ENCODE data around the gene TMUB1.
A peak's percentile ranks its signal among the peaks of the same experiment; 100 is the strongest.

Gene TMUB1

DNA sequence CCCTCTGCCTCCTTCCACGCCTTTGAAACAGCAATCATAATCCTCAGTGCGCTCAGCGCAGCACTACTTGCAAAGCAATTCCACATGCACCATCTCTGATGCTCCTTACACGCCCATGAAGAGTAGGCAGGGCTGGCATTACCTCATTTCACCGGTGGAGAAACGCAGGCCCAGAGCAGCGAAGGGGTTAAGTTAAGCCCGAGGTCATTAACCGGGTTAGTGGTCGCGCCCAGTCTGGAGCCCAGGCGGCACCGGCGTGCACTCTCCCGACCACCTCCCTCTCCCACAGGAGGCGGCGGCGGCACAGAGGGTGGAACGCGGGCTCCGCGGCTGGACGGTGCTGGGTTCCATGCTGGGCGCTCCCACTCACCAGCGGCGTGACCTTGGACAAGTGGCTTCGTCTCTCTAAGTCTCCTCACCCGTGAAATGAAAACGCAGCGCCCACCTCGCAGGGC lies 3.2 kb downstream of the TMUB1 start:
- H3K9me3 ChIP-seq (replicated peaks in 1 of 2; ENCODE audit: control insufficient read depth in 2 of 2, insufficient read depth in 1 of 2, low read depth in 1 of 2, low read length in 2 of 2), result peaks cover 0 to 3% of the 10 kb centered on the region in 2 donors
- H3K27me3 ChIP-seq (ENCODE audit: control insufficient read depth in 3 of 3, insufficient read depth in 3 of 3, low read depth in 1 of 3, low read length in 3 of 3), result peaks cover 0 to 2% (median 0%) of the 10 kb centered on the region in 3 experiments
- H3K27ac ChIP-seq (replicated peaks; ENCODE audit: low read length), result peak overlapping the region; percentile 61
- WGBS, 2 donors (ENCODE audit: extremely low coverage in 2 of 2, insufficient read length in 2 of 2, insufficient replicate concordance in 1 of 2), result no CpG with 5 or more reads among the region's 31 CpGs
- H3K4me1 ChIP-seq (ENCODE audit: control insufficient read depth in 2 of 2, insufficient read depth in 1 of 2, low read depth in 1 of 2, low read length in 2 of 2), result peaks cover 28 to 32% of the 10 kb centered on the region in 2 donors
- no peak for DNase-seq (ENCODE audit: low spot score)
- H3K9ac ChIP-seq (ENCODE audit: low read depth, low read length, poor library complexity), result peak overlapping the region; percentile 100
- H4K8ac ChIP-seq (ENCODE audit: low read depth, low read length), result peak overlapping the region; percentile 92
- peaks cover 14 to 51% of the 10 kb centered on the region in 2 donors for H3K36me3 ChIP-seq (replicated peaks in 1 of 2; ENCODE audit: control insufficient read depth in 2 of 2, insufficient read depth in 2 of 2, low read length in 2 of 2)
- H3K23ac ChIP-seq (ENCODE audit: low read depth, low read length, poor library complexity), result peak overlapping the region; percentile 91
- H2BK12ac ChIP-seq (ENCODE audit: low read length), result peak overlapping the region; percentile 54
- peak overlapping the region; percentile 95 for H2AFZ ChIP-seq (ENCODE audit: low read length)
- peak overlapping the region; percentile 76 for H3K4ac ChIP-seq (ENCODE audit: low read length)
- peak overlapping the region; percentile 98 for H3K18ac ChIP-seq (ENCODE audit: low read length)
- H3K4me2 ChIP-seq (ENCODE audit: insufficient read depth, low read length, poor library complexity, severe bottlenecking), result peak overlapping the region; percentile 96
- H3K14ac ChIP-seq (ENCODE audit: low read length), result peak overlapping the region; percentile 89
- H2AK5ac ChIP-seq (ENCODE audit: low read depth, low read length), result peak overlapping the region; percentile 99
- H3K79me1 ChIP-seq (ENCODE audit: low read depth, low read length), result peaks cover 19% of the 10 kb centered on the region
- H4K91ac ChIP-seq (ENCODE audit: low read depth, low read length, poor library complexity), result peak overlapping the region; percentile 97
- peak overlapping the region; percentile 89 to 99 for H3K4me3 ChIP-seq (ENCODE audit: low read length in 2 of 2)
- peak overlapping the region; percentile 76 for H2BK120ac ChIP-seq (ENCODE audit: low read depth, low read length)
- H2BK15ac ChIP-seq (ENCODE audit: low read length), result peak overlapping the region; percentile 97
- H2BK5ac ChIP-seq (ENCODE audit: low read length), result peak overlapping the region; percentile 87

DNA sequence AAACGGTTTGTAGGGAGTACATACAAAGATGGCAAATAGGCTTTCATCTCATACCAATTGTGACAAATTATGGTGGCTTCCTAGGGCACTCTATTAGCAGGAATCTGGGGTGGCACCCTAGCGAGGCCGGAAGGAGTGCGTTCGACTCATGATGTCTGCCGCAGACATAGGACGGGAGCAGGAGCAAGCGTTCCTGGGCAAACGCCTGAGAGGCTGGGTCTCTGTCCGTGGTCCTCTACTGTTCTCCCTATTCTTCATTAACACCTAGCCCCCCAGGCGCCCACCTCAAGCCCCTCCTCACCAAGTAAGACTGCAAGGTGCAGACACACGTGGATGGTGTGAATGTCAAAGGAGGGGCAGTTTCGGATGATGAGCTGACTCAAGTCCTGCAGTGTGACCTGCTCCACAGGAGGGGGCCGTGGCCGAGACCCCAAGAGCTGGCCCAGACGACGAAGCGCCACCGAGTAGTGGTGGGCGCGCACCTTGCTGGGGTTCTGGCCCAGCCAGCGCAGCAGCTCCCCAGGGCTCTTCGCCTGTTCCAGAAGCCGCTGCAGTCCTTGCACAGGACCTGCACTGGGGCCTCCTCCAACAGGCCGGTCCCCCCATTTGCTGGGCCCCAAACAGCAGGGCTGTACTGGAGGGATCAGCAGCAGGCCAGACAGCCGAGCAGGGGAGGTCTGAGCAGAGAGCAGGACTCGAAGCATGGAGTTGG lies 3.9 kb downstream of the TMUB1 start:
- Histone ChIP-seq H3K9me3 (replicated peaks in 1 of 2; ENCODE audit: control insufficient read depth in 2 of 2, insufficient read depth in 1 of 2, low read depth in 1 of 2, low read length in 2 of 2) (peaks cover 0 to 3% of the 10 kb centered on the region in 2 donors), H3K18ac (ENCODE audit: low read length) (no peak overlapping the region), H3K4me1 (ENCODE audit: control insufficient read depth in 2 of 2, insufficient read depth in 1 of 2, low read depth in 1 of 2, low read length in 2 of 2) (peaks cover 28 to 31% of the 10 kb centered on the region in 2 donors), H4K8ac (ENCODE audit: low read depth, low read length) (peak overlapping the region; percentile 89), H4K91ac (ENCODE audit: low read depth, low read length, poor library complexity) (no peak overlapping the region), H2BK120ac (ENCODE audit: low read depth, low read length) (no peak overlapping the region), H3K14ac (ENCODE audit: low read length) (no peak overlapping the region), H3K36me3 (replicated peaks in 1 of 2; ENCODE audit: control insufficient read depth in 2 of 2, insufficient read depth in 2 of 2, low read length in 2 of 2) (peaks cover 20 to 58% of the 10 kb centered on the region in 2 donors), H3K9ac (ENCODE audit: low read depth, low read length, poor library complexity) (no peak overlapping the region), H2BK12ac (ENCODE audit: low read length) (no peak overlapping the region), H3K4me3 (ENCODE audit: low read length in 2 of 2) (peak overlapping the region; percentile 89 to 99), H2BK15ac (ENCODE audit: low read length) (no peak overlapping the region), H2AK5ac (ENCODE audit: low read depth, low read length) (peak overlapping the region; percentile 99), H3K27ac (replicated peaks; ENCODE audit: low read length) (no peak overlapping the region), H2AFZ (ENCODE audit: low read length) (no peak overlapping the region), H3K4me2 (ENCODE audit: insufficient read depth, low read length, poor library complexity, severe bottlenecking) (peak overlapping the region; percentile 96), H3K4ac (ENCODE audit: low read length) (no peak overlapping the region), H3K23ac (ENCODE audit: low read depth, low read length, poor library complexity) (peak overlapping the region; percentile 16), H3K27me3 (ENCODE audit: control insufficient read depth in 3 of 3, insufficient read depth in 3 of 3, low read depth in 1 of 3, low read length in 3 of 3) (peaks cover 0 to 2% (median 0%) of the 10 kb centered on the region in 3 experiments), H3K79me1 (ENCODE audit: low read depth, low read length) (peaks cover 19% of the 10 kb centered on the region), H2BK5ac (ENCODE audit: low read length) (peak overlapping the region; percentile 87)
- WGBS, 2 donors (ENCODE audit: extremely low coverage in 2 of 2, insufficient read length in 2 of 2, insufficient replicate concordance in 1 of 2), result no CpG with 5 or more reads among the region's 27 CpGs
- no peak for DNase-seq (ENCODE audit: low spot score)

DNA sequence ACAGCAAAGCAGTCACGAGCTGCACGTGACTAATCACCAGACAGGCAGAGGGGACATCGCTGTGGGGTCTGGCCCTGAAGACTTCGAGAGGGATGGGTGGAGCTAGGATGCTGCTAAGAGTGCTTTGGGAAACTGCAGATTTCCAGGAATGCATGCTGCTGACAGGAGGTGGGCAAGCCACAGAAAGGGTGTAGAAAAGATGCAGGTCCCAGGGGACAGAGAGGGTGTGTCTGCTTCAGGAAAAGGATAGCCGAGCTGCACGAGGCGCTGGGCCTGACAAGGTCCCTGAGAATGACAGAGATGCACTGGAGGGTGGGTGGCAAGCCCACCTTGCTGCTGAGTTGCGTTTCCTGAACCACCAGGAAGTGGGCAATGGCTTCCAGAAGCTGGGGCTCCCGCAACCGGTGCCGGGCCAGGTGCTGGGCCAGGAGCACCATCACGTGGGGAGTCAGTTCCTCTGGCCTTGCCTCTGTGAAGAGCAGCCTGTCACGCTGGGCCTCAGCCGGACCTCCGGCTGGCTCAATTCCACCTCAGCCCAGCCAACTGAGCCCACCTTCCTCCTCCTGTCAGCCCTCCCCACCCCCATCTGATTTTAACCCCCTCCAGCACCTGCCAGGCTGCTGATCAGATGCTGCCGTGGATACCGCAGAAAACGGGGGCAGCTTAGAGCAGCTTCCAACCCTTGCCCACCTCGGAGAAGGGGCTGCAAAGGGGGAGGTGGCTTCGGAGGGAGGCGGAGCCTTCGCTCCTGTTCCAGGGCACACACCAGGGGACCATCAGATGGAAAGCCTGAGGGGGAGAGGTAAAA lies 4.9 kb downstream of the TMUB1 start:
- peak overlapping the region; percentile 11 for H3K4me2 ChIP-seq (ENCODE audit: insufficient read depth, low read length, poor library complexity, severe bottlenecking)
- H2BK5ac ChIP-seq (ENCODE audit: low read length), result peak overlapping the region; percentile 75
- no peak overlapping the region for H3K14ac ChIP-seq (ENCODE audit: low read length)
- H3K23ac ChIP-seq (ENCODE audit: low read depth, low read length, poor library complexity), result peak overlapping the region; percentile 85
- WGBS, 2 donors (ENCODE audit: extremely low coverage in 2 of 2, insufficient read length in 2 of 2, insufficient replicate concordance in 1 of 2), result no CpG with 5 or more reads among the region's 22 CpGs
- DNase-seq (ENCODE audit: low spot score), result no peak
- peaks cover 25 to 31% of the 10 kb centered on the region in 2 donors for H3K4me1 ChIP-seq (ENCODE audit: control insufficient read depth in 2 of 2, insufficient read depth in 1 of 2, low read depth in 1 of 2, low read length in 2 of 2)
- peak overlapping the region; percentile 46 for H2AK5ac ChIP-seq (ENCODE audit: low read depth, low read length)
- peaks cover 0 to 3% of the 10 kb centered on the region in 2 donors for H3K9me3 ChIP-seq (replicated peaks in 1 of 2; ENCODE audit: control insufficient read depth in 2 of 2, insufficient read depth in 1 of 2, low read depth in 1 of 2, low read length in 2 of 2)
- peak overlapping the region; percentile 46 for H3K27ac ChIP-seq (replicated peaks; ENCODE audit: low read length)
- H3K4ac ChIP-seq (ENCODE audit: low read length), result no peak overlapping the region
- no peak overlapping the region for H4K91ac ChIP-seq (ENCODE audit: low read depth, low read length, poor library complexity)
- peak overlapping the region; percentile 49 for H2BK15ac ChIP-seq (ENCODE audit: low read length)
- H3K79me1 ChIP-seq (ENCODE audit: low read depth, low read length), result peaks cover 19% of the 10 kb centered on the region
- no peaks in the 10 kb centered on the region for H3K27me3 ChIP-seq (ENCODE audit: control insufficient read depth in 3 of 3, insufficient read depth in 3 of 3, low read depth in 1 of 3, low read length in 3 of 3)
- peak overlapping the region; percentile 28 for H3K18ac ChIP-seq (ENCODE audit: low read length)
- H3K36me3 ChIP-seq (replicated peaks in 1 of 2; ENCODE audit: control insufficient read depth in 2 of 2, insufficient read depth in 2 of 2, low read length in 2 of 2), result peaks cover 26 to 67% of the 10 kb centered on the region in 2 donors
- no peak overlapping the region for H2AFZ ChIP-seq (ENCODE audit: low read length)
- no peak overlapping the region for H2BK12ac ChIP-seq (ENCODE audit: low read length)
- peak overlapping the region in 1 of 2 donors; percentile 99 for H3K4me3 ChIP-seq (ENCODE audit: low read length in 2 of 2)
- H4K8ac ChIP-seq (ENCODE audit: low read depth, low read length), result no peak overlapping the region
- no peak overlapping the region for H3K9ac ChIP-seq (ENCODE audit: low read depth, low read length, poor library complexity)
- no peak overlapping the region for H2BK120ac ChIP-seq (ENCODE audit: low read depth, low read length)

All from neuronal stem cell (in vitro differentiated cells).